CD4-positive, alpha-beta memory T cell (primary cell): ENCODE measurements around the gene PPP1R14C. TPM values are rescaled to one million over a fixed set of nuclear protein-coding genes. Genes with fewer than 3 reads are reported as not detected.

Experiments used
- CTCF ChIA-PET: fragments of 350-600 bp; sonication (Branson Sonifier 250); formaldehyde crosslinking; loops from one replicate; lab custom pipeline; 2021; ENCODE audit warnings: inconsistent platforms; ENCODE audit not compliant: partially characterized antibody; lab: Charles Lee
- POLR2A ChIA-PET: fragments of 350-600 bp; sonication (Branson Sonifier 250); formaldehyde crosslinking; loops from one replicate; lab custom pipeline; 2021; ENCODE audit not compliant: partially characterized antibody; lab: Charles Lee
- DNase-seq, 5 donors: peaks; one replicate each; pipeline versions ENCODE4 v3.0.0 to v3.0.0-alpha.2; 2020 to 2022; ENCODE audit warnings: mixed read lengths in 1 of 5
- H3K27ac ChIP-seq: one replicate; pipeline ENCODE4 v1.7.0; 2013; ENCODE audit warnings: low read depth, low read length
- H3K27me3 ChIP-seq: 2 replicates; pipeline ENCODE4 v1.7.0; 2013; ENCODE audit warnings: mild to moderate bottlenecking, low read length, moderate library complexity; ENCODE audit not compliant: insufficient read depth
- H3K36me3 ChIP-seq: 2 replicates; pipeline ENCODE4 v1.7.0; 2013; ENCODE audit warnings: mild to moderate bottlenecking, low read length, moderate library complexity; ENCODE audit not compliant: insufficient read depth
- H3K4me1 ChIP-seq: 2 replicates; pipeline ENCODE4 v1.7.0; 2013; ENCODE audit warnings: mild to moderate bottlenecking, low read length, moderate library complexity; ENCODE audit not compliant: insufficient read depth
- H3K4me3 ChIP-seq, 2 donors: one replicate each; pipeline ENCODE4 v1.7.0; 2013; ENCODE audit warnings: low read length in 2 of 2, mild to moderate bottlenecking in 1 of 2
- H3K9me3 ChIP-seq, 2 donors: one replicate each; pipeline ENCODE4 v1.7.0; 2013; ENCODE audit warnings: low read length in 2 of 2, control low read depth in 1 of 2; ENCODE audit not compliant: control insufficient read depth in 1 of 2
- H3K27ac Mint-ChIP-seq, 7 donors: one replicate each; pipeline ENCODE4 v1.8.0; 2020 to 2021; ENCODE audit warnings: mixed read lengths in 7 of 7, mild to moderate bottlenecking in 6 of 7, inconsistent platforms in 3 of 7, moderate library complexity in 3 of 7
- H3K27me3 Mint-ChIP-seq, 2 donors: one replicate each; pipeline ENCODE4 v1.8.0; 2020 to 2021; ENCODE audit warnings: mixed read lengths in 2 of 2
- H3K36me3 Mint-ChIP-seq, 2 donors: one replicate each; pipeline ENCODE4 v1.8.0; 2020 to 2021; ENCODE audit warnings: mixed read lengths in 2 of 2, inconsistent platforms in 1 of 2, mild to moderate bottlenecking in 1 of 2
- H3K4me1 Mint-ChIP-seq, 4 donors: one replicate each; pipeline ENCODE4 v1.8.0; 2020 to 2021; ENCODE audit warnings: mixed read lengths in 4 of 4, mild to moderate bottlenecking in 1 of 4
- H3K4me3 Mint-ChIP-seq, 8 donors: one replicate each; pipeline ENCODE4 v1.8.0; 2020 to 2021; ENCODE audit warnings: mixed read lengths in 8 of 8, mild to moderate bottlenecking in 7 of 8, moderate library complexity in 6 of 8, inconsistent platforms in 3 of 8
- H3K9me3 Mint-ChIP-seq, 8 donors: one replicate each; pipeline ENCODE4 v1.8.0; 2020 to 2021; ENCODE audit warnings: mixed read lengths in 8 of 8, mild to moderate bottlenecking in 5 of 8, inconsistent platforms in 3 of 8, moderate library complexity in 1 of 8
- intact Hi-C: fragments of 100-400 bp; cut with micrococcal nuclease; formaldehyde crosslinking; loops from one replicate; pipeline ENCODE4 v1.15.1; 2023
- polyA plus RNA-seq, 2 donors: library from polyadenylated mRNA; unstranded; fragments of 300-500 nt; fragmentation: Illumina TruSeq; gene quantifications; one replicate each; pipeline ENCODE4 v1.2.3, GENCODE V29; 2021
- total RNA-seq, 2 experiments: library from RNA; stranded (reverse); gene quantifications; one replicate each; pipeline ENCODE4 v1.2.3, GENCODE V29; 2021

PPP1R14C gene
- total and polyA plus RNA-seq, 4 experiments from 2014 or later = not detected

DNA sequence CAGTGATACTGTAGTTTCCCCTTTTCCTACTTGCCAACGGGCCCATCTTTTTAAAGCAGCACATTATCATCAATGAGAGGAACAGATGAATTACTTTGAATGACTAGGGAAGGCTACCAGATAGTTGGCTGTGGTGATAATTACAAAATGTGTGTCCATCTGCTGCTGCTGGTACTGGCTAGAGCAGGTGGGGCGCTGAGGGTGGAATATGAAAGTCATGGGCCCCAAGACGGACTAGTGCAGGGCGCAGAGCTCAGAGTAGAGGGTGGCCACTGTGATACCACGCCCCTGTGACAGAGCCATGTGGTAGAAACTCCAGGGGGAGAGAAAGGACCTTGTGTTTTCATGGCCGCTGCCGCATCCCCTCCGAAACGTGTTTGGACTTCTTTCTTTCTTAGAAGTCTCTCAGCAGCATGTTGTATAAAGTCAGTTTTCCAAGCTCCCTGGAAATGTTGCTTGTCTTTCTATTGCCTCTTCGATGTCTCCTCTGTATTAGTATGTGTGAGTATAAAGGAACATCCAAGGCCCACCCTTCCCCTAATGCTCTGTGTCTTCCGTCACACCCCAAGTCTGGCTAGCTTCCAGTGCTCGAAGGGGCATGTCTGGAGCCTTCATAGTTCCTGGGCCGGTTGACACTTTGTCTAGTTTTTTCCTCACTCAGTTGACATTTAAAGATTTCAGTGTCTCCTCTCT is 88.1 kb downstream of the PPP1R14C start:
- ChIA-PET CTCF (no interaction called here), POLR2A (no interaction called here)
- Histone ChIP-seq H3K27ac (no peak overlapping the region), H3K4me1 (peaks cover 12% of the 10 kb centered on the region), H3K9me3 (peaks cover 0 to 4% of the 10 kb centered on the region in 2 donors), H3K4me3 (no peak overlapping the region), H3K36me3 (no peaks in the 10 kb centered on the region), H3K27me3 (no peaks in the 10 kb centered on the region)
- no peak for DNase-seq
- intact Hi-C loops = no loop called here
- peaks cover 0 to 17% (median 7%) of the 10 kb centered on the region in 8 donors for H3K9me3 Mint-ChIP-seq
- no peak overlapping the region for H3K4me3 Mint-ChIP-seq
- peaks cover 0 to 5% of the 10 kb centered on the region in 2 donors for H3K36me3 Mint-ChIP-seq
- H3K27me3 Mint-ChIP-seq = peaks cover 4 to 7% of the 10 kb centered on the region in 2 donors
- H3K27ac Mint-ChIP-seq = no peak overlapping the region
- peaks cover 12 to 26% (median 18%) of the 10 kb centered on the region in 4 donors for H3K4me1 Mint-ChIP-seq

DNA sequence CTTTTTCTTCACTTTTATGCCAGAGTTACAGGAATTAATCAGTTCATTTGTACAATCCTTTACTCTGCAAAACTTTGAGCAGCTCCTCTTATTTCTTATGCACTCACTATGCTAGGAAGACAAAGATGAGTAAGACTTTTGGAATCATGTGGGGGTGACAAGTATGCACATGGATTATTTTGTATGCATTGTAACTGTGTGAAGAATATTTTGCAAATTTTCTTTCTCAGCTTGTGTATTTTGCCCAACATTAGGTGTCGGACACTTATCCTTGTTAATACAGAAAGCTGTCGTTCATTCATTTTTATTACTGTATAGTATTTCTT is 88.6 kb downstream of the PPP1R14C start:
- Mint-ChIP-seq H3K4me3 (no peak overlapping the region), H3K4me1 (peaks cover 16 to 29% (median 23%) of the 10 kb centered on the region in 4 donors), H3K27ac (no peak overlapping the region), H3K36me3 (peaks cover 0 to 5% of the 10 kb centered on the region in 2 donors), H3K9me3 (peaks cover 0 to 17% (median 7%) of the 10 kb centered on the region in 8 donors), H3K27me3 (peaks cover 3 to 7% of the 10 kb centered on the region in 2 donors)
- H3K9me3 ChIP-seq = peaks cover 0 to 4% of the 10 kb centered on the region in 2 donors
- H3K4me3 ChIP-seq = no peak overlapping the region
- no peak for DNase-seq
- ChIA-PET CTCF (no interaction called here), POLR2A (no interaction called here)
- H3K27me3 ChIP-seq = no peaks in the 10 kb centered on the region
- no peaks in the 10 kb centered on the region for H3K36me3 ChIP-seq
- H3K4me1 ChIP-seq = peaks cover 18% of the 10 kb centered on the region
- H3K27ac ChIP-seq = no peak overlapping the region
- intact Hi-C loops = no loop called here

DNA sequence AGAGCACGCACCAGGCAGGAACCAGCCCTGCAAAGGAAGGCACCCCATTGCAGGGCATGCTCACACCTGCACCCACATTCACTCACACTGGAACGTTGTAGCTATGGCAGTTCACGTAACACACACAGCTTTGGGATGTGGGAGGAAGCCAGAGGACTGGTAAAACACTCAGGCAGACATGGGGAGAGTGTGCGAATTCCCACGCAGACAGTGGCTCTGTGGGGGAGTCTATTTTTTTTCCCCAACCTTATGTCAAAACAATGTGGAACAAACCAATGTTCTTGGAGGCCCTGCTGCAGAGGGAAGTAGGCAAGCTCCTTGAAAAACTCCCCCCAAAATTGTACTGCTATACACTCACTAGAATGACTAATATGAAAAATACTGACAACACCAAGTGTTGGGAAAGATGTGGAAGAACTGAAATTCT is 91.0 kb downstream of the PPP1R14C start:
- H3K4me1 Mint-ChIP-seq = peaks cover 18 to 33% (median 25%) of the 10 kb centered on the region in 4 donors
- no peak overlapping the region for H3K4me3 ChIP-seq
- no peaks in the 10 kb centered on the region for H3K27me3 ChIP-seq
- POLR2A ChIA-PET = no interaction called here
- no peak overlapping the region for H3K4me3 Mint-ChIP-seq
- DNase-seq = no peak
- H3K27ac Mint-ChIP-seq = no peak overlapping the region
- no peak overlapping the region for H3K27ac ChIP-seq
- peaks cover 2 to 5% of the 10 kb centered on the region in 2 donors for H3K27me3 Mint-ChIP-seq
- CTCF ChIA-PET = interaction anchor here (0.7 kb wide), 1 partner anchor 1853 kb away, joined by 4 read pairs; no protein-coding TSS in a partner anchor
- H3K9me3 ChIP-seq = peaks cover 0 to 4% of the 10 kb centered on the region in 2 donors
- H3K4me1 ChIP-seq = peaks cover 18% of the 10 kb centered on the region
- peaks cover 0 to 19% (median 7%) of the 10 kb centered on the region in 8 donors for H3K9me3 Mint-ChIP-seq
- peaks cover 0 to 5% of the 10 kb centered on the region in 2 donors for H3K36me3 Mint-ChIP-seq
- intact Hi-C loops = no loop called here
- no peaks in the 10 kb centered on the region for H3K36me3 ChIP-seq

DNA sequence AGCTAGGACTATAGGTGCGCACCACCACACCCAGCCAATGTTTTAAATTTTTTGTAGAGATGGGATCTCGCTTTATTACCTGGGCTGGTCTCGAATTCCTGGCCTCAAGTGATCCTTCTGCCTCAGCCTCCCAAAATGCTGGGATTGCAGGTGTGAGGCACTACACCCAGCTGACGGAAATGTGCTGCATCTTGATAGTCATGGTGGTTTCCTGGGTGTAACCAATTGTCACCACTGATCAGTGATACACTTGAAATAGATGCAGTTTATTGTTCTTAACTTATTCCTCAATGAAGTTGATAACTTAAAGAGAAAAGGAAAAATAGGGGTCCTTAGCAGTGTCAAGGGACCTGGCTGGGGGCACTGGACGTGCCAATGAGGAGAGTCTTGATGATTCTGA is 92.4 kb downstream of the PPP1R14C start:
- H3K36me3 ChIP-seq = no peaks in the 10 kb centered on the region
- CTCF ChIA-PET = no interaction called here
- peaks cover 0 to 5% of the 10 kb centered on the region in 2 donors for H3K27me3 Mint-ChIP-seq
- peaks cover 18 to 33% (median 25%) of the 10 kb centered on the region in 4 donors for H3K4me1 Mint-ChIP-seq
- POLR2A ChIA-PET = no interaction called here
- peaks cover 2 to 27% (median 10%) of the 10 kb centered on the region in 8 donors for H3K9me3 Mint-ChIP-seq
- intact Hi-C loops = no loop called here
- H3K4me1 ChIP-seq = peaks cover 18% of the 10 kb centered on the region
- peak overlapping the region in 7 of 8 donors; percentile 22 to 76 (median 47) for H3K4me3 Mint-ChIP-seq
- no peak overlapping the region for H3K27ac ChIP-seq
- H3K27me3 ChIP-seq = no peaks in the 10 kb centered on the region
- H3K9me3 ChIP-seq = peaks cover 0 to 4% of the 10 kb centered on the region in 2 donors
- peaks cover 0 to 8% of the 10 kb centered on the region in 2 donors for H3K36me3 Mint-ChIP-seq
- peak in 1 of 5 donors; percentile 3 for DNase-seq
- no peak overlapping the region for H3K4me3 ChIP-seq
- peak overlapping the region in 3 of 7 donors; percentile 35 to 46 (median 46) for H3K27ac Mint-ChIP-seq

DNA sequence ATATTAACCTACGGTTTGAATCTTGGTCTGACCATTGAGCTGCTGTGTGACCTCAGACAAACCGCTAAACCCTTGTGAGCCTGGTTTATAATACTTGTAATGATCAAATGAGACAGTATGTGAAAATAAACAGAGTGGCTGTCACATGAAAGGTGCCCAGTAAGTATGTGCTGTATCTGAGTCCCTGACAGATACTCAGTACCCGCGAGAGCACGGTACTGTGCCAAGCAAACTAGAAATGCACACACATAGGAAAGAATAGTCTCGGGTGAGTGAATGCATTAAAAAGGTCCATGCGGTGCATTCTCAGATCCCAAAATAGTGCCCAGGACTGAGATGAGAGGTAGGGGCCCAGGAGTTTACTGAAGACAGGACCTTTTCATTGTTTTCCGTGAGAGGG is 93.3 kb downstream of the PPP1R14C start:
- Mint-ChIP-seq H3K4me1 (peaks cover 18 to 33% (median 25%) of the 10 kb centered on the region in 4 donors), H3K4me3 (peak overlapping the region in 2 of 8 donors; percentile 59 to 76), H3K27me3 (peaks cover 0 to 5% of the 10 kb centered on the region in 2 donors), H3K27ac (peak overlapping the region in 1 of 7 donors; percentile 31), H3K36me3 (peaks cover 0 to 8% of the 10 kb centered on the region in 2 donors), H3K9me3 (peaks cover 2 to 27% (median 11%) of the 10 kb centered on the region in 8 donors)
- no peak for DNase-seq
- Histone ChIP-seq H3K27ac (no peak overlapping the region), H3K9me3 (peaks cover 0 to 4% of the 10 kb centered on the region in 2 donors), H3K27me3 (no peaks in the 10 kb centered on the region), H3K4me1 (peaks cover 18% of the 10 kb centered on the region), H3K4me3 (no peak overlapping the region), H3K36me3 (no peaks in the 10 kb centered on the region)
- ChIA-PET CTCF (no interaction called here), POLR2A (no interaction called here)
- intact Hi-C loops = no loop called here

DNA sequence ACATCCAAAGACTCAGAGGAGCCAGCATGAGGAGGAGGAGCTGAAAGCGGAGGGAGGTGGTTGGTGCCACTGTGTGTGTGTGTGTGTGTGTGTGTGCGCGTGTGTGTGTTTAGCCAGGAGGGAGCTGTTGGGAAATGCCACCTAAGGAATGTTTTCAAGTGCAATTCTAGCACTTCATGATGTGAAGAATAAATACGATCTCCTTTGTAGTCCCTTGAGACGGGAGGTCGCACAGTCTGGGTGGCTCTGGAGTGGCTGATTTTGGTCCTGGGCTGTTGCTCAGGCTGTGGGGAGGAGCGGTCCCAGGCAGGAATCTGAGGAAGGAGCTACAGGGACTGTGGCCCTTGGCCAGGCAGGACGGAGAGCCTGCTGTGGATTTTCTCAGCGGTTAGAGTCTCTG is 93.7 kb downstream of the PPP1R14C start:
- CTCF ChIA-PET = no interaction called here
- Mint-ChIP-seq H3K9me3 (peaks cover 2 to 27% (median 11%) of the 10 kb centered on the region in 8 donors), H3K27ac (peak overlapping the region in 1 of 7 donors; percentile 31), H3K36me3 (peaks cover 0 to 8% of the 10 kb centered on the region in 2 donors), H3K27me3 (peaks cover 0 to 2% of the 10 kb centered on the region in 2 donors), H3K4me3 (no peak overlapping the region), H3K4me1 (peaks cover 18 to 33% (median 25%) of the 10 kb centered on the region in 4 donors)
- intact Hi-C loops = no loop called here
- Histone ChIP-seq H3K27ac (no peak overlapping the region), H3K9me3 (peaks cover 0 to 4% of the 10 kb centered on the region in 2 donors), H3K4me1 (peaks cover 18% of the 10 kb centered on the region), H3K36me3 (no peaks in the 10 kb centered on the region), H3K27me3 (no peaks in the 10 kb centered on the region), H3K4me3 (no peak overlapping the region)
- POLR2A ChIA-PET = no interaction called here
- no peak for DNase-seq

DNA sequence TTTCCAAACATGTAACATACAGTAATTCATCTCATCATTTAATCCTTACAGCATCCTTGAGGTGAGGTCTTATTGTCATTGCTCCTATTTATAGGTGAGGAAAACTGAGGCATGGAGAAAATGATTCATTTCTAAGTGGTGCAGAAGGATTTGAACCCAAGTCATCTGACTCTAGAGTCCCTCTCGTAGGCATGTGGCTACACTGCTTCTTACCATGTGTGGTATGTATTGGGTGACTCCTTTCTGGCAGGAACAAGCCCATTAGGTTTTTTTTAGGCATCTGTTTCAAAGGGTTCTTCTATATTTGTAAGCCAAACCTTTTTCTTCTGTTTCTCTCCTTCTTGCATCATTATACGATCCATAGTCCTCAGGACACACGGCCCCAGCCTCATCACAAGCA is 94.8 kb downstream of the PPP1R14C start:
- H3K27ac Mint-ChIP-seq = no peak overlapping the region
- intact Hi-C loops = no loop called here
- no peak overlapping the region for H3K27ac ChIP-seq

More for the DNA sequence above, 94.8 kb downstream of the PPP1R14C start:
- H3K9me3 Mint-ChIP-seq = peaks cover 2 to 21% (median 8%) of the 10 kb centered on the region in 8 donors
- peaks cover 0 to 2% of the 10 kb centered on the region in 2 donors for H3K27me3 Mint-ChIP-seq
- H3K4me3 ChIP-seq = no peak overlapping the region
- CTCF ChIA-PET = no interaction called here
- peaks cover 18% of the 10 kb centered on the region for H3K4me1 ChIP-seq
- peaks cover 0 to 7% of the 10 kb centered on the region in 2 donors for H3K36me3 Mint-ChIP-seq
- no peaks in the 10 kb centered on the region for H3K36me3 ChIP-seq
- no peak for DNase-seq
- POLR2A ChIA-PET = no interaction called here
- peaks cover 0 to 4% of the 10 kb centered on the region in 2 donors for H3K9me3 ChIP-seq
- no peak overlapping the region for H3K4me3 Mint-ChIP-seq
- no peaks in the 10 kb centered on the region for H3K27me3 ChIP-seq
- peaks cover 15 to 30% (median 21%) of the 10 kb centered on the region in 4 donors for H3K4me1 Mint-ChIP-seq
